GM21367 (cell line): ENCODE data around the gene EXPH5.
A peak's percentile ranks its signal among the peaks of the same experiment; 100 is the strongest.

Experiments
- ATAC-seq: cut with Tn5 transposase; IDR thresholded peaks from one replicate; pipeline ENCODE4 v1.9.1; 2021; ENCODE audit not compliant: unreplicated experiment

Gene EXPH5

GRCh38 chr11:108522318-108522717, 71.2 kb downstream of the EXPH5 start:
- no peak for ATAC-seq

GRCh38 chr11:108518581-108518980, 75.0 kb downstream of the EXPH5 start:
- no peak for ATAC-seq

- no peak for ATAC-seq
Measured at GRCh38 chr11:108516125-108516524, 77.4 kb downstream of the EXPH5 start.

- no peak for ATAC-seq
Measured at GRCh38 chr11:108512708-108513107, 80.9 kb downstream of the EXPH5 start.

- no peak for ATAC-seq
Measured at GRCh38 chr11:108511851-108512474, 81.6 kb downstream of the EXPH5 start.

GRCh38 chr11:108508653-108509593, 84.6 kb downstream of the EXPH5 start:
- ATAC-seq = no peak

- no peak for ATAC-seq
Measured at GRCh38 chr11:108501396-108501795, 92.2 kb downstream of the EXPH5 start.

- ATAC-seq = no peak
Measured at GRCh38 chr11:108500721-108501120, 92.8 kb downstream of the EXPH5 start.

GRCh38 chr11:108500169-108500568, 93.4 kb downstream of the EXPH5 start:
- no peak for ATAC-seq

- no peak for ATAC-seq
Measured at GRCh38 chr11:108498816-108499408, 94.7 kb downstream of the EXPH5 start.

- ATAC-seq = peak; percentile 50
Measured at GRCh38 chr11:108498046-108498815, 95.3 kb downstream of the EXPH5 start, which contains the start of gene POGLUT3. Gene POGLUT3, minus strand, starts transcription at chr11:108498384. Its CDS starts 18 bp downstream, at chr11:108498366.

- ATAC-seq = peak; percentile 39
Measured at GRCh38 chr11:108497317-108498045, 96.1 kb downstream of the EXPH5 start.

GRCh38 chr11:108496643-108497256, 96.8 kb downstream of the EXPH5 start:
- no peak for ATAC-seq

- ATAC-seq = no peak
Measured at GRCh38 chr11:108495326-108495725, 98.2 kb downstream of the EXPH5 start.

- ATAC-seq = no peak
Measured at GRCh38 chr11:108494182-108494581, 99.4 kb downstream of the EXPH5 start.

GRCh38 chr11:108491936-108492335, 101.6 kb downstream of the EXPH5 start:
- no peak for ATAC-seq

- no peak for ATAC-seq
Measured at GRCh38 chr11:108486828-108487227, 106.7 kb downstream of the EXPH5 start.

- ATAC-seq = no peak
Measured at GRCh38 chr11:108486331-108486730, 107.2 kb downstream of the EXPH5 start.

GRCh38 chr11:108483163-108483562, 110.4 kb downstream of the EXPH5 start:
- no peak for ATAC-seq
